K562 (cell line): ENCODE measurements around the gene COASY. TPM values are rescaled to one million over a fixed set of nuclear protein-coding genes. Genes with fewer than 3 reads are reported as not detected.

Experiments used
- CTBP1 ChIP-seq: fragments of 450-650 bp; IDR thresholded peaks from 2 replicates; pipeline ENCODE4 v1.6.1; 2016; ENCODE audit warnings: borderline replicate concordance
- ESRRA ChIP-seq: fragments of 450-650 bp; IDR thresholded peaks from 2 replicates; pipeline ENCODE4 v1.6.1; 2014; ENCODE audit warnings: low read depth, mild to moderate bottlenecking, moderate library complexity, borderline replicate concordance
- HINFP ChIP-seq: fragments of 450-650 bp; conservative IDR thresholded peaks from 2 replicates; pipeline ENCODE4 v1.6.1; 2016; ENCODE audit warnings: missing genetic modification characterization, low read depth, mild to moderate bottlenecking, control low read depth, missing compliant biosample characterization
- NCOA1 ChIP-seq: fragments of 450-650 bp; IDR thresholded peaks from 2 replicates; pipeline ENCODE4 v1.6.1; 2016; ENCODE audit warnings: low read depth
- PREB ChIP-seq: sonication (generic); formaldehyde crosslinking; IDR thresholded peaks from 2 replicates; pipeline ENCODE4 v1.8.1; 2023; ENCODE audit warnings: mild to moderate bottlenecking, missing genetic modification reagents
- ZBTB40 ChIP-seq, 2 experiments: fragments of 450-650 bp in 1 of 2; sonication (generic) in 1 of 2; formaldehyde crosslinking in 1 of 2; IDR thresholded peaks; 2 replicates each; pipeline versions ENCODE4 v1.7.1 to v1.9.0; 2016 to 2022; ENCODE audit warnings: inconsistent platforms in 1 of 2, mild to moderate bottlenecking in 1 of 2, missing genetic modification reagents in 1 of 2
- ZMIZ1 ChIP-seq, 2 experiments: fragments of 150-350 bp in 1 of 2; IDR thresholded peaks; 2 replicates each; pipeline ENCODE4 v1.6.1; 2012 to 2016; ENCODE audit warnings: low read depth in 2 of 2, low read length in 2 of 2, mild to moderate bottlenecking in 1 of 2, moderate library complexity in 1 of 2
- ZNF280B ChIP-seq: fragments of 250-450 bp; sonication (Bioruptor Pico); IDR thresholded peaks from 2 replicates; pipeline ENCODE4 v1.5.1; 2021; ENCODE audit warnings: mild to moderate bottlenecking
- ZNF717 ChIP-seq: fragments of 250-450 bp; sonication (Bioruptor Pico); IDR thresholded peaks from 2 replicates; pipeline ENCODE4 v1.5.0; 2021
- polyA plus RNA-seq, 8 experiments: library from polyadenylated mRNA; depleted of rRNA in 4 of 8; stranded (reverse) in 5 of 8; unstranded in 3 of 8; fragments of >200 nt; fragmentation: Nextera tagmentation in 2 of 8; fragmentation: Illumina TruSeq in 1 of 8; extraction: Ambion mirVana in 2 of 8; extraction: Trizol in 1 of 8; gene quantifications; 2 replicates each; pipeline versions ENCODE4 v1.2.1 to v1.2.3, GENCODE V29; 2011 to 2014; ENCODE audit warnings: inconsistent platforms in 1 of 8, missing spikeins in 1 of 8
- total RNA-seq, 7 experiments: library from RNA; depleted of rRNA in 6 of 7; stranded (reverse); fragments of >200 nt in 6 of 7; fragmentation: Illumina TruSeq in 2 of 7; extraction: Trizol in 2 of 7; gene quantifications; 2 replicates each; pipeline versions ENCODE4 v1.2.1 to v1.2.3, GENCODE V29; 2011 to 2021; ENCODE audit warnings: low replicate concordance in 1 of 7

COASY gene
- total and polyA plus RNA-seq, 9 of the 15 experiments (the other 6 are each of a cell fraction or from before 2014, with no cell fraction given) = 25.4 to 175 (median 62.3) TPM

GRCh38 chr17:42566883-42567573 is 5.1 kb downstream of the COASY start, which contains the start of gene MLX (continued):
- peak; percentile 73 for TF ChIP-seq ZBTB40 (IDR thresholded peaks at IDR 0.05)
- TF ChIP-seq ZBTB40 (CRISPR knock-in tag; IDR thresholded peaks at IDR 0.05) = no peak
- TF ChIP-seq ZMIZ1 (IDR thresholded peaks at IDR 0.05; ENCODE audit: low read depth in 2 of 2, low read length in 2 of 2) = no peak
- TF ChIP-seq HINFP (tag) = no peak
- no peak for TF ChIP-seq PREB
- no peak; the same call in 1 of the 2 replicates for TF ChIP-seq ESRRA
- TF ChIP-seq ZNF717 (CRISPR knock-in tag) = no peak
- TF ChIP-seq NCOA1 = no peak
- no peak for TF ChIP-seq ZNF280B (CRISPR knock-in tag)
- peak; percentile 32; the same call in 1 of the 2 replicates for TF ChIP-seq CTBP1
